Natural killer cell (primary cell): ENCODE results near the gene SHANK2. TPM values are rescaled to one million over a fixed set of nuclear protein-coding genes. Genes with fewer than 3 reads are reported as not detected.

Experiments
- ATAC-seq, 3 donors: fragments of 150-1000 bp in 2 of 3; fragments of 200-7000 bp in 1 of 3; cut with Tn5 transposase; 1 replicate in 1 of 3; 2 replicates in 2 of 3; pipeline ENCODE4 v1.10.0; 2021; ENCODE audit warnings: mild to moderate bottlenecking in 2 of 3, moderate library complexity in 2 of 3
- DNase-seq, 2 donors: peaks; one replicate each; pipeline versions ENCODE4 v3.0.0 to v3.0.0-alpha.2; 2013 to 2021; ENCODE audit warnings: mixed read lengths in 1 of 2
- H3K27ac ChIP-seq: one replicate; pipeline ENCODE4 v1.5.1; 2013; ENCODE audit warnings: mild to moderate bottlenecking, low read length
- H3K27me3 ChIP-seq: one replicate; pipeline ENCODE4 v1.6.1; 2013; ENCODE audit warnings: low read length; ENCODE audit not compliant: control insufficient read depth, insufficient read depth
- H3K36me3 ChIP-seq: one replicate; pipeline ENCODE4 v1.6.1; 2013; ENCODE audit warnings: low read length; ENCODE audit not compliant: control insufficient read depth, insufficient read depth
- H3K4me1 ChIP-seq: one replicate; pipeline ENCODE4 v1.6.1; 2013; ENCODE audit warnings: low read length; ENCODE audit not compliant: control insufficient read depth, insufficient read depth
- H3K4me3 ChIP-seq: one replicate; pipeline ENCODE4 v1.5.1; 2013; ENCODE audit warnings: low read length
- H3K9me3 ChIP-seq: one replicate; pipeline ENCODE4 v1.6.1; 2013; ENCODE audit warnings: low read length; ENCODE audit not compliant: control insufficient read depth, insufficient read depth
- H3K27ac Mint-ChIP-seq, 2 donors: one replicate each; pipeline ENCODE4 v1.8.0; 2022; ENCODE audit warnings: mild to moderate bottlenecking in 2 of 2, mixed read lengths in 2 of 2, moderate library complexity in 1 of 2
- H3K27me3 Mint-ChIP-seq, 2 donors: one replicate each; pipeline ENCODE4 v1.8.0; 2022; ENCODE audit warnings: low read depth in 2 of 2, mixed read lengths in 2 of 2
- H3K36me3 Mint-ChIP-seq: one replicate; pipeline ENCODE4 v1.8.0; 2022; ENCODE audit warnings: mixed read lengths
- H3K4me1 Mint-ChIP-seq, 2 donors: one replicate each; pipeline ENCODE4 v1.8.0; 2022; ENCODE audit warnings: mixed read lengths in 2 of 2
- H3K4me3 Mint-ChIP-seq: one replicate; pipeline ENCODE4 v1.8.0; 2022; ENCODE audit warnings: mild to moderate bottlenecking, moderate library complexity, mixed read lengths
- H3K9me3 Mint-ChIP-seq, 2 donors: one replicate each; pipeline ENCODE4 v1.8.0; 2022; ENCODE audit warnings: mixed read lengths in 2 of 2
- WGBS: methylation state at CpG from one replicate; pipeline ENCODE4 v1.1.7; 2013; ENCODE audit warnings: missing lambda C conversion rate; ENCODE audit not compliant: insufficient coverage; 5-methylcytosine and 5-hydroxymethylcytosine counted together
- intact Hi-C: fragments of 100-400 bp; cut with micrococcal nuclease; formaldehyde crosslinking; loops from one replicate; pipeline ENCODE4 v1.14.2; 2022
- total RNA-seq, 4 donors: library from RNA; stranded (reverse); fragments of 120-200 nt in 1 of 4; gene quantifications; one replicate each; pipeline versions ENCODE4 v1.2.3 to v1.2.4, GENCODE V29; 2013 to 2022
- TF ChIP-seq, protein P1 (sequence below): fragments of 200-600 bp; IDR thresholded peaks from one replicate; pipeline ENCODE4 v1.8.0; 2022; ENCODE audit warnings: antibody characterized with exemption

SHANK2 gene
- total RNA-seq, 3 donors from 2014 or later (not counting 1 experiment from before 2014, with no cell fraction given): 4.9 TPM; not detected in 2

DNA sequence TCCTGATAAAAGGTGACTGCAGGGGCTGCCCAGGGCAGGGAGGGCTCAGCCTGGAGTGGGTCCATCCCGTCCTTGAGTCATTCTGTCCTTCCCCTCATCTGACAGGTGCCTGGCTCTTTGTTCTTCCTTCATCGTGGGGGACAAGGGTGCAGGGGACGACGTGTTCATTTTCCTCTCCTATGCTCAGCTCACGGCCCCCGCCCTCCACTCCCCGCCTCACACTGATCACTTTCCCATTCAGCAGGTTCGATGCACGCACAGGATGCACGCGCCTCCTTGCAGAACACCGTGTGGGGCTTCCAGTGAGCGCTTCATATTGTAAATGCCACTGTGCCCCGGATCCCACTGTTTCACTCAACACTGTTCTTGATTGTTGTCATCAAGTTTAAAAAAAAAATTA, 32.7 kb upstream of the SHANK2 start:
- Histone ChIP-seq H3K9me3 (no peaks in the 10 kb centered on the region), H3K27ac (no peak overlapping the region), H3K27me3 (no peaks in the 10 kb centered on the region), H3K4me3 (no peak overlapping the region), H3K36me3 (no peaks in the 10 kb centered on the region), H3K4me1 (no peaks in the 10 kb centered on the region)
- intact Hi-C loops: no loop called here
- Mint-ChIP-seq H3K4me3 (no peak overlapping the region), H3K36me3 (no peaks in the 10 kb centered on the region), H3K4me1 (no peaks in the 10 kb centered on the region), H3K27me3 (peaks cover 0 to 24% of the 10 kb centered on the region in 2 donors), H3K27ac (no peak overlapping the region), H3K9me3 (peaks cover 0 to 3% of the 10 kb centered on the region in 2 donors)
- ATAC-seq: no peak
- no peak for DNase-seq
- TF ChIP-seq, protein P1, sequence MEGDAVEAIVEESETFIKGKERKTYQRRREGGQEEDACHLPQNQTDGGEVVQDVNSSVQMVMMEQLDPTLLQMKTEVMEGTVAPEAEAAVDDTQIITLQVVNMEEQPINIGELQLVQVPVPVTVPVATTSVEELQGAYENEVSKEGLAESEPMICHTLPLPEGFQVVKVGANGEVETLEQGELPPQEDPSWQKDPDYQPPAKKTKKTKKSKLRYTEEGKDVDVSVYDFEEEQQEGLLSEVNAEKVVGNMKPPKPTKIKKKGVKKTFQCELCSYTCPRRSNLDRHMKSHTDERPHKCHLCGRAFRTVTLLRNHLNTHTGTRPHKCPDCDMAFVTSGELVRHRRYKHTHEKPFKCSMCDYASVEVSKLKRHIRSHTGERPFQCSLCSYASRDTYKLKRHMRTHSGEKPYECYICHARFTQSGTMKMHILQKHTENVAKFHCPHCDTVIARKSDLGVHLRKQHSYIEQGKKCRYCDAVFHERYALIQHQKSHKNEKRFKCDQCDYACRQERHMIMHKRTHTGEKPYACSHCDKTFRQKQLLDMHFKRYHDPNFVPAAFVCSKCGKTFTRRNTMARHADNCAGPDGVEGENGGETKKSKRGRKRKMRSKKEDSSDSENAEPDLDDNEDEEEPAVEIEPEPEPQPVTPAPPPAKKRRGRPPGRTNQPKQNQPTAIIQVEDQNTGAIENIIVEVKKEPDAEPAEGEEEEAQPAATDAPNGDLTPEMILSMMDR: no peak
- 83% methylated on average over 14 of the region's 14 CpGs for WGBS

DNA sequence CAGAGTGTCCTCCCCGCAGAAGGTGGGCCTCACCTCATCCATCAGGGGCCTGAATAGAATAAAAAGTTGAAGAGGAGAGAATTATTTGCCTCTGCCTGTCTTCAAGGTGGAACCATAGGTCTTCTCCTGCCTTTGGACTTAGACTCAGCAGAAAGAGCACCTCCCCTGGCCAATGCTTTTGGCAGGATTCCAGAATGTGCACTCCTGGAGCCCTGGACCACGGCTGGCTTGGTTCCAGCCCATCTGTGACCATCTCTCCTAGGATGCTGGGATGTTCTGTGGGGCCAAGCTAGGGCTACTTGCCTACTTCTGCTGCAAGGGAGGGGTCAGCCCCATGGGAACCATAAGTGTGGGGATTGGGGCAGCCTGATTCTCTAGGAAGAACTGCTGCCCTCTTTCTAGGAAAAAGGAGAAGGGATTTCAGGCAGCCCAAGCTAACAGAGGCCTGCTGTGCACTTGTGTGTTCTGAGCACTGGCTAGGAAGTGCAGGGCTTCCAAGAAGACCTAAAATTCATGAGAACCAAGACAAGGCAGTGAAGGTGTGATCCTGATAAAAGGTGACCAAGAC, 32.2 kb upstream of the SHANK2 start:
- no peaks in the 10 kb centered on the region for H3K9me3 ChIP-seq
- DNase-seq (no peak), ATAC-seq (no peak)
- 83% methylated on average over 2 of the region's 2 CpGs for WGBS
- H3K27ac Mint-ChIP-seq: no peak overlapping the region
- peaks cover 0 to 21% of the 10 kb centered on the region in 2 donors for H3K27me3 Mint-ChIP-seq
- H3K36me3 ChIP-seq: no peaks in the 10 kb centered on the region
- H3K36me3 Mint-ChIP-seq: no peaks in the 10 kb centered on the region
- no peak overlapping the region for H3K4me3 Mint-ChIP-seq
- TF ChIP-seq, protein P1: no peak
- intact Hi-C loops: no loop called here
- no peaks in the 10 kb centered on the region for H3K27me3 ChIP-seq
- no peaks in the 10 kb centered on the region for H3K4me1 Mint-ChIP-seq
- no peaks in the 10 kb centered on the region for H3K4me1 ChIP-seq
- no peak overlapping the region for H3K27ac ChIP-seq
- H3K9me3 Mint-ChIP-seq: peaks cover 0 to under 1% of the 10 kb centered on the region in 2 donors
- no peak overlapping the region for H3K4me3 ChIP-seq

DNA sequence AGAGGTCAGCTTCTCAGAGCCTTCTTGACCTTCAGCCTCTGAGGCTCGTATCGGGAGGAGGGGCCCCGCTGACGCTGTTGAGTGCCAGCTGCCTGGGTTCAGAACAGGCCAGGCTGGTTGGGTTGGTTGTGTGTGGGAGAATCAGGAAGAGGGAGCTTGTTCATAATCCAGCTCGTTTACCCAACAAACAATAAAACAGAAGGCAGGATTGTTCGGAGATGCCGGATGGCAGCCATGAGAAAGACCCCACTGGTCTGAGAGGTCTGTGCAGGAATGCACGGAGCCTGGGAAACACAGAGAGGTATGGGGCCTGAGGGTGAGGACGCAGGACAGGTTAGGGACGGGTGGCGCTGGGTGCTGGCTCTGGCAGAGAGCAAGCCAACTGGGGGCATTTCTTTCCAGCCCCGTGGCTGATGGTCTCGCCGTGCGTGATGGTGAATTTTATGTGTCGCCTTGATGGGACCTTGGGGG, 31.6 kb upstream of the SHANK2 start:
- Histone ChIP-seq H3K27ac (no peak overlapping the region), H3K4me1 (no peaks in the 10 kb centered on the region), H3K27me3 (no peaks in the 10 kb centered on the region), H3K36me3 (no peaks in the 10 kb centered on the region), H3K4me3 (no peak overlapping the region), H3K9me3 (no peaks in the 10 kb centered on the region)
- ATAC-seq: no peak
- intact Hi-C loops: no loop called here
- H3K4me1 Mint-ChIP-seq: no peaks in the 10 kb centered on the region
- H3K27me3 Mint-ChIP-seq: peaks cover 0 to 15% of the 10 kb centered on the region in 2 donors
- H3K9me3 Mint-ChIP-seq: no peaks in the 10 kb centered on the region
- H3K36me3 Mint-ChIP-seq: no peaks in the 10 kb centered on the region
- TF ChIP-seq, protein P1: no peak
- 84% methylated on average over 15 of the region's 16 CpGs for WGBS
- H3K27ac Mint-ChIP-seq: no peak overlapping the region
- H3K4me3 Mint-ChIP-seq: no peak overlapping the region
- DNase-seq: no peak
